OCI-M2 (cell line): ENCODE measurements around the gene SOST.

Experiments used
- DNase-seq: peaks from one replicate; lab custom pipeline; 2025; ENCODE audit not compliant: unreplicated experiment; lab: John Stamatoyannopoulos, UW

The SOST gene

DNA sequence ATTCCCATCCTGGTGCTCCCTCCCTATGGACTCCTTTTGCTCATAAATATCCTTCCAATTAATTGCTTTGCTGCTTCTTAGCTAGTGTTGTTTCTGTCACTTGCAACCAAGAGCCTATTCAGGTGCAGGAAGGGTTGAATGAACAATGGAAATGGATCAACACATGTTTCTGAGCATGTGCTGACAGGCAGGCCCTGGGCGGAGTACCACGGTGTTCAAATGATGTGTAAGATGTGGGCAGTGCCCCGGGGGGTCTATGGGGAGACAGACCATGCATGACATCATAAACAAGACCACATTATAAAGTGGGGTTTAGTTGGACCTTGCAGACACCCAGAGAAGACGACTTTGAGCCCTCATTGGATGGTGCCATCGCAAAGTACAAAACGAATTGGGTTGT lies 48.5 kb downstream of the SOST start:
- no peak for DNase-seq

DNA sequence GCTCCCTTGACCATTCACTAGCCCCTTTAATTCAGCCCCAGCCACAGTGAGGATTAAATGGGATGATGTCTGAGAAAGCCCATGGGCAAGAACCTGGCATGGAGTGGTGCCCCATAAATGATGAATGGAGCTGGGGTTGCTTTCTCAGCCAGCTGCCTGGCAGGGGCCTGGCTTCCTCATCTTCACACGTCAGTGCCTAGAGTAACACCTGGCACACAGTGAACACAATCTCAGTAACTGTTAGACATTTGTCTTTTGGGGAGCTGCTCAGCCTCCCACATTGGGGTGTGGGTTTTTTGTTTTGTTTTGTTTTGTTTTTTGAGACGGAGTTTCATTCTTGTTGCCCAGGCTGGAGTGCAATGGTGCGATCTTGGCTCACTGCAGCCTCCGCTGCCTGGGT lies 49.4 kb downstream of the SOST start:
- no peak for DNase-seq

DNA sequence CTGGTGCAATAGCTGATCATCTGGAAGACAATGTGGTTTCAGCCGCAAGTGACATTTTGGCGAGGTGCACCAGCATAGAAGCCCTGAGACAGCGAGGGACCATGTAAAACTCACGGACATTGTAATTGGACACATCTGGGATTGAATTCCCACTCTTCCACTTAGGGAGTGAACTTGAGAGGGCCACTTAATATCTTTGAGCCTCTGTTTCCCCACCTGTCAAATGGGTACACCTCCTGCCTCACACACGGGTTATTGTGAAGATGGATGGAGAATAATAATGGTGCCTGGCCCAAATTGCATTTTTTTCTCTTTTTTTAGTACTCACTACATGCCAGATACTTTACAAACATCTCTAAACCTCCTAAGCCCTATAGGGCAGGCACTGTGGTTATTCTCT lies 51.4 kb downstream of the SOST start:
- DNase-seq: no peak

DNA sequence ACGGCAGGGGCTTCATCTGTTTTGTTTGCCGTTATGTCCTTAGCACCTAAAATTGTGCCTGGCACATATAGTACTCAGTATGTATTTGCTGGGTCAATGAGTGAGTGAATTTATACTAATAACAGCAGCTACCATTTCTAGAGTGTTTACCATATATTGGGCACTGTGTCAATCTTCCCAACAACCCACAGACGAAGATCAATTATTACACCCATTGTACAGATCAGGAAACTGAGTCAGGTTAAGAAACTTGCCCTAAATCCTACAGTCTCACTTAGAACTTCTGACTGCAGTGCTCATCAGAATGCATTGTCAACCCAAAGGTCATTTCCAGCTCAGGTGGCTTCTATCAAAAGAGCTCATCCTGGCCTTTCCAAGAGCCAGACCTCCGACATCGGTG lies 52.4 kb downstream of the SOST start:
- DNase-seq: no peak
